ENCODE results near the gene SCAANT1. TPM values are rescaled to one million over a fixed set of nuclear protein-coding genes. Genes with fewer than 3 reads are reported as not detected.

SCAANT1 gene
- total RNA-seq: not detected in 2 replicates

DNA sequence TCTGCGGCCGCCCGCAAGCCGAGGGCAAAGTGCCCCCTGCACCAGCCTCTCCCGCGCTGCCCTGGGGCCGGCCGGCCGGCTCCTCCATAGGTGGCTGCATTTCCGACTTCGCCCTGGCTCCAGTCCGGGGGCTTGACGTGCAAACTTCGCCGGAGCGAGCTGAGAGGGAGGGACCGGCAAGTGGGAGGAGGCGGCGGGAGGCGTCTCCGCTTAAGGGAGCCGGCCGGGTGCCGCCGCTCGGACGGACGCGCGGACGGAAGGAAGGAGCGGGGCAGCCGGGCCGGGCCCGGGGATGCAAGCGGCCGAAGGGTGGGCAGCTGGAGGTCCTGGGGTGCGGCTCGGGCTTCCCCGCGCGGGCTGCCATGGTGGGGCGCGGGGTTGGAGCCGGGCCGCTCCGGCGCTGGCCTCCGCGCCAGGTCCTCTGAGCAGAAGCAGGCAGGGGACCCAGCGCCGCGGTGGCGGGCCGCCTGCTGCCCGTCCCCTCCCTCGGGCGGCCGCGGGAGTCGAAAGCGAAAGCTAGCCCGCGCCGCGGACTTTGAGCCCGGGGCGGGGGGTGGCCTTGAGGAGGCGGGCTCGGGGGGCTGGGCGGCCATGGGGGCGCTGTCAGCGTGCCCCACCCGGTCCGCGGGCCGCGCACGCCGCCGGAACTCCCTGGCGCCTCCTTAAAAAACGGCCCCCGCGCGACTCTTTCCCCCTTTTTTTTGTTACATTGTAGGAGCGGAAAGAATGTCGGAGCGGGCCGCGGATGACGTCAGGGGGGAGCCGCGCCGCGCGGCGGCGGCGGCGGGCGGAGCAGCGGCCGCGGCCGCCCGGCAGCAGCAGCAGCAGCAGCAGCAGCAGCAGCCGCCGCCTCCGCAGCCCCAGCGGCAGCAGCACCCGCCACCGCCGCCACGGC is at the start of gene SCAANT1:
SCAANT1 (minus strand) TSS at position 511 of the 895 bp plus-strand sequence.

GRCh38 chr3:63863150-63864007 is 48.8 kb downstream of the SCAANT1 start, which contains the start of the genes ATXN7 and THOC7:
TSS of gene ATXN7 (plus strand) at chr3:63863867. CDS start at chr3:63912599, 48,732 bp downstream.
TSS of gene THOC7 (minus strand) at chr3:63863805. CDS start at chr3:63863790, 15 bp downstream.

Small RNA genes within 50 kb of the gene (small RNA-seq; reads per million reads assigned to genes)
- not detected for gene SCAANT1

Other genes with a start within 250 kb of the SCAANT1 start
- not detected in 2 replicates for gene C3orf49, start 93.1 kb downstream of the SCAANT1 start, total RNA-seq
- 41.4 and 42.3 TPM in 2 replicates for gene THOC7, start 48.6 kb downstream of the SCAANT1 start, total RNA-seq
- gene ATXN7, start 48.5 kb downstream of the SCAANT1 start, total RNA-seq: 12.9 and 19.5 TPM in 2 replicates
- 75.7 and 85.0 TPM in 2 replicates for gene PSMD6, start 111.1 kb upstream of the SCAANT1 start, total RNA-seq